H9 (cell line): ENCODE measurements around the gene ALDH1B1. TPM values are rescaled to one million over a fixed set of nuclear protein-coding genes. Genes with fewer than 3 reads are reported as not detected.

Experiments used
- DNase-seq: peaks from one replicate; pipeline ENCODE4 v3.0.0-alpha.2; 2017
- H2AFZ ChIP-seq: one replicate; pipeline ENCODE4 v1.6.1; 2013; ENCODE audit warnings: mild to moderate bottlenecking, low read length, control low read depth, moderate library complexity
- H2AK5ac ChIP-seq: 2 replicates; pipeline ENCODE4 v1.6.1; 2013; ENCODE audit warnings: low read length, control low read depth, mixed read lengths; ENCODE audit not compliant: insufficient read length
- H2BK120ac ChIP-seq: one replicate; pipeline ENCODE4 v1.6.1; 2013; ENCODE audit warnings: low read depth, mild to moderate bottlenecking, low read length, control low read depth, inconsistent platforms; ENCODE audit not compliant: poor library complexity, severe bottlenecking
- H2BK12ac ChIP-seq: 2 replicates; pipeline ENCODE4 v1.6.1; 2013; ENCODE audit warnings: low read length, control low read depth, mixed read lengths, low read depth; ENCODE audit not compliant: insufficient read length
- H2BK15ac ChIP-seq: 2 replicates; pipeline ENCODE4 v1.6.1; 2013; ENCODE audit warnings: low read depth, low read length, control low read depth
- H2BK20ac ChIP-seq: one replicate; pipeline ENCODE4 v1.6.1; 2013; ENCODE audit warnings: low read depth, mild to moderate bottlenecking, low read length, control low read depth, inconsistent platforms; ENCODE audit not compliant: poor library complexity, severe bottlenecking
- H2BK5ac ChIP-seq: 2 replicates; pipeline ENCODE4 v1.6.1; 2013; ENCODE audit warnings: low read length, control low read depth, mixed read lengths; ENCODE audit not compliant: insufficient read length
- H3K14ac ChIP-seq: 2 replicates; pipeline ENCODE4 v1.6.1; 2013; ENCODE audit warnings: low read length, control low read depth; ENCODE audit not compliant: insufficient read depth
- H3K18ac ChIP-seq: 2 replicates; pipeline ENCODE4 v1.6.1; 2013; ENCODE audit warnings: low read depth, mild to moderate bottlenecking, mixed read lengths, low read length, control low read depth; ENCODE audit not compliant: insufficient read length
- H3K23ac ChIP-seq: 2 replicates; pipeline ENCODE4 v1.6.1; 2013; ENCODE audit warnings: low read length, control low read depth, mixed read lengths, low read depth; ENCODE audit not compliant: insufficient read length
- H3K23me2 ChIP-seq: 2 replicates; pipeline ENCODE4 v1.6.1; 2013; ENCODE audit warnings: low read depth, mild to moderate bottlenecking, mixed read lengths, low read length, control low read depth; ENCODE audit not compliant: insufficient read length, poor library complexity, severe bottlenecking
- H3K27ac ChIP-seq: 2 replicates; pipeline ENCODE4 v1.5.1; 2013; ENCODE audit warnings: low read length, control low read depth, mixed read lengths, low read depth; ENCODE audit not compliant: insufficient read length
- H3K27me3 ChIP-seq: 2 replicates; pipeline ENCODE4 v1.6.1; 2013; ENCODE audit warnings: low read length, control low read depth, inconsistent platforms; ENCODE audit not compliant: insufficient read depth
- H3K4ac ChIP-seq: 2 replicates; pipeline ENCODE4 v1.6.1; 2013; ENCODE audit warnings: low read depth, mild to moderate bottlenecking, control low read depth, inconsistent platforms, low read length, moderate library complexity
- H3K4me1 ChIP-seq: 2 replicates; pipeline ENCODE4 v1.6.1; 2013; ENCODE audit warnings: low read length, control low read depth, inconsistent platforms; ENCODE audit not compliant: insufficient read depth
- H3K4me2 ChIP-seq: 2 replicates; pipeline ENCODE4 v1.6.1; 2013; ENCODE audit warnings: low read length, control low read depth, mixed read lengths; ENCODE audit not compliant: insufficient read length, insufficient read depth
- H3K56ac ChIP-seq: 2 replicates; pipeline ENCODE4 v1.6.1; 2013; ENCODE audit warnings: low read depth, mild to moderate bottlenecking, mixed read lengths, low read length, control low read depth; ENCODE audit not compliant: insufficient read length
- H3K79me1 ChIP-seq: 2 replicates; pipeline ENCODE4 v1.6.1; 2013; ENCODE audit warnings: low read depth, mild to moderate bottlenecking, moderate library complexity, low read length, control low read depth, inconsistent platforms; ENCODE audit not compliant: insufficient read depth, poor library complexity, severe bottlenecking
- H3K79me2 ChIP-seq: 2 replicates; pipeline ENCODE4 v1.6.1; 2013; ENCODE audit warnings: low read length, control low read depth, inconsistent platforms; ENCODE audit not compliant: insufficient read depth
- H3K9ac ChIP-seq: 2 replicates; pipeline ENCODE4 v1.6.1; 2013; ENCODE audit warnings: low read length, control low read depth, mixed read lengths; ENCODE audit not compliant: insufficient read length; ENCODE audit errors: extremely low read depth
- H3K9me3 ChIP-seq: one replicate; pipeline ENCODE4 v1.6.1; 2013; ENCODE audit warnings: low read depth, low read length, inconsistent platforms; ENCODE audit not compliant: control insufficient read depth
- H3T11ph ChIP-seq: one replicate; pipeline ENCODE4 v1.6.1; 2013; ENCODE audit warnings: mild to moderate bottlenecking, low read length, control low read depth, inconsistent platforms
- H4K20me1 ChIP-seq: one replicate; pipeline ENCODE4 v1.6.1; 2013; ENCODE audit not compliant: control insufficient read depth, insufficient read length, insufficient read depth
- H4K5ac ChIP-seq: 2 replicates; pipeline ENCODE4 v1.6.1; 2013; ENCODE audit warnings: low read depth, mild to moderate bottlenecking, mixed read lengths, low read length, control low read depth; ENCODE audit not compliant: insufficient read length
- H4K8ac ChIP-seq: replicated peaks from 2 replicates; pipeline ENCODE4 v1.6.1; 2013; ENCODE audit warnings: low read length, control low read depth, mixed read lengths, low read depth; ENCODE audit not compliant: insufficient read length
- H4K91ac ChIP-seq: 2 replicates; pipeline ENCODE4 v1.6.1; 2013; ENCODE audit warnings: low read depth, mild to moderate bottlenecking, moderate library complexity, mixed read lengths, low read length, control low read depth; ENCODE audit not compliant: insufficient read length
- H3K27ac Mint-ChIP-seq, 3 experiments: 2 replicates in 2 of 3; 3 replicates in 1 of 3; pipeline ENCODE4 v1.8.0; 2020 to 2021; ENCODE audit warnings: mixed read lengths in 3 of 3, mild to moderate bottlenecking in 1 of 3, moderate library complexity in 1 of 3
- H3K27me3 Mint-ChIP-seq: 2 replicates; pipeline ENCODE4 v1.8.0; 2021; ENCODE audit warnings: low read depth, mild to moderate bottlenecking, moderate library complexity, mixed read lengths
- H3K36me3 Mint-ChIP-seq, 3 experiments: 2 replicates in 2 of 3; 3 replicates in 1 of 3; pipeline ENCODE4 v1.8.0; 2020 to 2021; ENCODE audit warnings: low read depth in 3 of 3, mixed read lengths in 3 of 3; ENCODE audit not compliant: insufficient read depth in 1 of 3
- H3K4me1 Mint-ChIP-seq, 2 experiments: 2 replicates each; pipeline ENCODE4 v1.8.0; 2020; ENCODE audit warnings: mixed read lengths in 2 of 2
- H3K4me3 Mint-ChIP-seq, 2 experiments: 2 replicates in 1 of 2; 3 replicates in 1 of 2; pipeline ENCODE4 v1.8.0; 2020 to 2021; ENCODE audit warnings: mild to moderate bottlenecking in 2 of 2, mixed read lengths in 2 of 2, moderate library complexity in 1 of 2
- H3K9me3 Mint-ChIP-seq, 2 experiments: 2 replicates in 1 of 2; 3 replicates in 1 of 2; pipeline ENCODE4 v1.8.0; 2020; ENCODE audit warnings: mild to moderate bottlenecking in 2 of 2, mixed read lengths in 2 of 2, moderate library complexity in 1 of 2
- WGBS: extraction: QIAGEN DNeasy Blood & Tissue Kit; methylation state at CpG from one replicate; pipeline ENCODE4 v1.1.7; 2013; ENCODE audit warnings: missing lambda C conversion rate, low lambda C conversion rate, mixed read lengths; ENCODE audit not compliant: insufficient read length; ENCODE audit errors: extremely low coverage; 5-methylcytosine and 5-hydroxymethylcytosine counted together
- total RNA-seq: library from RNA; stranded (reverse); gene quantifications from 2 replicates; pipeline ENCODE4 v1.2.1, GENCODE V29; 2021
- TF ChIP-seq, protein P1 (sequence below): fragments of 200-600 bp; sonication (generic); conservative IDR thresholded peaks from 3 replicates; pipeline ENCODE4 v1.8.0; 2021; ENCODE audit warnings: antibody characterized with exemption, mild to moderate bottlenecking

Gene ALDH1B1
- total RNA-seq, 1 experiment from 2014 or later = 49.6 TPM

GRCh38 chr9:38422555-38423260 lies 30.2 kb downstream of the ALDH1B1 start:
- H3K4me3 Mint-ChIP-seq = peak overlapping the region in 1 of 2 experiments; percentile 12; a peak in 1 of 5 replicates
- Histone ChIP-seq H3T11ph (no peak overlapping the region), H3K4me2 (no peak overlapping the region), H3K4me1 (no peaks in the 10 kb centered on the region; the same call in 1 of the 2 replicates), H3K18ac (no peak overlapping the region), H3K79me2 (no peaks in the 10 kb centered on the region), H3K9me3 (no peaks in the 10 kb centered on the region), H3K56ac (no peak overlapping the region), H3K9ac (no peak overlapping the region), H2AK5ac (no peak overlapping the region), H4K91ac (no peak overlapping the region), H2BK20ac (no peak overlapping the region), H2AFZ (no peak overlapping the region), H3K14ac (no peak overlapping the region), H4K8ac (no peak overlapping the region), H3K23me2 (peaks cover 10% of the 10 kb centered on the region), H2BK15ac (no peak overlapping the region), H3K23ac (no peak overlapping the region), H3K27me3 (peaks cover 18% of the 10 kb centered on the region; the same call in 1 of the 2 replicates), H4K20me1 (no peaks in the 10 kb centered on the region), H4K5ac (no peak overlapping the region), H2BK120ac (no peak overlapping the region), H2BK5ac (no peak overlapping the region), H3K79me1 (no peaks in the 10 kb centered on the region), H3K27ac (no peak overlapping the region), H2BK12ac (no peak overlapping the region), H3K4ac (no peak overlapping the region)
- peaks cover 47% of the 10 kb centered on the region for H3K27me3 Mint-ChIP-seq
- H3K27ac Mint-ChIP-seq = no peak overlapping the region
- H3K9me3 Mint-ChIP-seq = no peaks in the 10 kb centered on the region
- peaks cover 54 to 62% of the 10 kb centered on the region in 2 experiments for H3K4me1 Mint-ChIP-seq
- TF ChIP-seq, protein P1, sequence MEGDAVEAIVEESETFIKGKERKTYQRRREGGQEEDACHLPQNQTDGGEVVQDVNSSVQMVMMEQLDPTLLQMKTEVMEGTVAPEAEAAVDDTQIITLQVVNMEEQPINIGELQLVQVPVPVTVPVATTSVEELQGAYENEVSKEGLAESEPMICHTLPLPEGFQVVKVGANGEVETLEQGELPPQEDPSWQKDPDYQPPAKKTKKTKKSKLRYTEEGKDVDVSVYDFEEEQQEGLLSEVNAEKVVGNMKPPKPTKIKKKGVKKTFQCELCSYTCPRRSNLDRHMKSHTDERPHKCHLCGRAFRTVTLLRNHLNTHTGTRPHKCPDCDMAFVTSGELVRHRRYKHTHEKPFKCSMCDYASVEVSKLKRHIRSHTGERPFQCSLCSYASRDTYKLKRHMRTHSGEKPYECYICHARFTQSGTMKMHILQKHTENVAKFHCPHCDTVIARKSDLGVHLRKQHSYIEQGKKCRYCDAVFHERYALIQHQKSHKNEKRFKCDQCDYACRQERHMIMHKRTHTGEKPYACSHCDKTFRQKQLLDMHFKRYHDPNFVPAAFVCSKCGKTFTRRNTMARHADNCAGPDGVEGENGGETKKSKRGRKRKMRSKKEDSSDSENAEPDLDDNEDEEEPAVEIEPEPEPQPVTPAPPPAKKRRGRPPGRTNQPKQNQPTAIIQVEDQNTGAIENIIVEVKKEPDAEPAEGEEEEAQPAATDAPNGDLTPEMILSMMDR = no peak
- WGBS = no CpG with 5 or more reads among the region's 7 CpGs
- DNase-seq = no peak
- no peaks in the 10 kb centered on the region; a peak in 1 of 7 replicates for H3K36me3 Mint-ChIP-seq
